ENCODE measurements around the gene LIFR. TPM values are rescaled to one million over a fixed set of nuclear protein-coding genes. Genes with fewer than 3 reads are reported as not detected.

Gene LIFR
- total RNA-seq, 1 donor from 2014 or later, result 7.5 TPM

- H3K9me3 Mint-ChIP-seq (ENCODE audit: low read depth), result no peaks in the 10 kb centered on the region
- H3K4me3 Mint-ChIP-seq (ENCODE audit: unreplicated experiment), result no peak overlapping the region
- no peaks in the 10 kb centered on the region for H3K27me3 Mint-ChIP-seq (ENCODE audit: low read depth)
- peaks cover 7% of the 10 kb centered on the region for H3K36me3 Mint-ChIP-seq (ENCODE audit: low read depth)
- H3K4me1 Mint-ChIP-seq (ENCODE audit: low read depth), result no peaks in the 10 kb centered on the region
- TF ChIP-seq CTCF (IDR thresholded peaks at IDR 0.05), result no peak
- DNase-seq (ENCODE audit: low spot score), result no peak
- H3K27ac Mint-ChIP-seq (ENCODE audit: unreplicated experiment), result no peak overlapping the region
Observed at GRCh38 chr5:38483805-38484398, 72.5 kb downstream of the LIFR start.

GRCh38 chr5:38479315-38479904 is 77.0 kb downstream of the LIFR start:
- H3K36me3 Mint-ChIP-seq (ENCODE audit: low read depth), result peaks cover 7% of the 10 kb centered on the region
- DNase-seq (ENCODE audit: low spot score), result no peak
- H3K27me3 Mint-ChIP-seq (ENCODE audit: low read depth), result no peaks in the 10 kb centered on the region
- no peaks in the 10 kb centered on the region for H3K9me3 Mint-ChIP-seq (ENCODE audit: low read depth)
- no peaks in the 10 kb centered on the region for H3K4me1 Mint-ChIP-seq (ENCODE audit: low read depth)
- H3K27ac Mint-ChIP-seq (ENCODE audit: unreplicated experiment), result no peak overlapping the region
- H3K4me3 Mint-ChIP-seq (ENCODE audit: unreplicated experiment), result no peak overlapping the region
- TF ChIP-seq CTCF (IDR thresholded peaks at IDR 0.05), result no peak

GRCh38 chr5:38478878-38479277 is 77.6 kb downstream of the LIFR start:
- H3K4me1 Mint-ChIP-seq (ENCODE audit: low read depth), result no peaks in the 10 kb centered on the region
- DNase-seq (ENCODE audit: low spot score), result no peak
- no peak overlapping the region for H3K27ac Mint-ChIP-seq (ENCODE audit: unreplicated experiment)
- H3K27me3 Mint-ChIP-seq (ENCODE audit: low read depth), result no peaks in the 10 kb centered on the region
- H3K4me3 Mint-ChIP-seq (ENCODE audit: unreplicated experiment), result no peak overlapping the region
- H3K9me3 Mint-ChIP-seq (ENCODE audit: low read depth), result no peaks in the 10 kb centered on the region
- no peak for TF ChIP-seq CTCF (IDR thresholded peaks at IDR 0.05)
- peaks cover 4% of the 10 kb centered on the region for H3K36me3 Mint-ChIP-seq (ENCODE audit: low read depth)

- Mint-ChIP-seq H3K27me3 (ENCODE audit: low read depth) (no peaks in the 10 kb centered on the region), H3K27ac (ENCODE audit: unreplicated experiment) (no peak overlapping the region), H3K4me1 (ENCODE audit: low read depth) (no peaks in the 10 kb centered on the region), H3K9me3 (ENCODE audit: low read depth) (no peaks in the 10 kb centered on the region), H3K4me3 (ENCODE audit: unreplicated experiment) (no peak overlapping the region), H3K36me3 (ENCODE audit: low read depth) (peaks cover 3% of the 10 kb centered on the region)
- no peak for TF ChIP-seq CTCF (IDR thresholded peaks at IDR 0.05)
- no peak for DNase-seq (ENCODE audit: low spot score)
Observed at GRCh38 chr5:38478166-38478565, 78.3 kb downstream of the LIFR start.

- Mint-ChIP-seq H3K4me3 (ENCODE audit: unreplicated experiment) (no peak overlapping the region), H3K27ac (ENCODE audit: unreplicated experiment) (no peak overlapping the region), H3K36me3 (ENCODE audit: low read depth) (no peaks in the 10 kb centered on the region), H3K9me3 (ENCODE audit: low read depth) (no peaks in the 10 kb centered on the region), H3K4me1 (ENCODE audit: low read depth) (peaks cover 16% of the 10 kb centered on the region), H3K27me3 (ENCODE audit: low read depth) (no peaks in the 10 kb centered on the region)
- no peak for TF ChIP-seq CTCF (IDR thresholded peaks at IDR 0.05)
- no peak for DNase-seq (ENCODE audit: low spot score)
Observed at GRCh38 chr5:38473008-38473407, 83.4 kb downstream of the LIFR start.

Data from chondrocyte (in vitro differentiated cells).